ENCODE data around the gene ZBTB4.

DNA sequence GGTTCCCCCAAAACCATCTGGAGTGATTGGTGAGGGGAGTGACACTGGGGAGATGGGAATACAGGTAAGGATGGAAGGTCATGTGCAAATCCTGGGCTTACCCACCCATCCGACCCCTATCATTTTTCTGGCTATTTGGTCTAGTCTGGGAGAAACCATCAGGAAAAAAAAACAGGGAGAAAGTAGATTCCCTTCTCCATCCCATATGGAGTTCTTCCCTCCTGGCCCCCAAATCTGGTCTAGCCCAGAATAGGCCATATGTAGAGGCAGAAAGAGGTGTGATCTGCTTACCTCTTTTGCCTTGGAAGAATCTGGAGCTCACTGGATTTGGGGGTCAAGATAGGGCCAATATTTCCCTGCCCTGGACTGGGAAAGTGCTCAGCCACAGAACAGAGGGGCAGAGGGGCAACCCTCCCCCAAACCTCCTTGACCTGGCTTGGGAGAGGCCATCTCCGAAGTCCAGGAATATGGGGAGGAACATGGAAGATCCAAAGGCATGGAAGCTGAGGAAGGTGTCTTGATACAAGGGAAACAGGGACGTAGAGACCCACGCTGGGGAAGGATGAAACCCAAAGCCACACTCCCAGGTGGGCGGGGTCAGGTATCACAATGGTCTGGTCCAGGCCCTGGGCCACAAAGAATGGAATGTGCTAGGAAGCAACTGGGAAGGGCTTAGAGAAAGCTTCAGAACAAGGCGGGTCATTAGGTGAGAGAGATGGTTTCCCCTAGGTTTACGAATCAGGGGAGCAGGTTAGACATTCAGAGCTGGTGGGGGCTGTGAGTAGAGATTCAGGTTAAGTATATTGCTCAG lies 18.4 kb downstream of the ZBTB4 start:
- TF ChIP-seq, protein P1, sequence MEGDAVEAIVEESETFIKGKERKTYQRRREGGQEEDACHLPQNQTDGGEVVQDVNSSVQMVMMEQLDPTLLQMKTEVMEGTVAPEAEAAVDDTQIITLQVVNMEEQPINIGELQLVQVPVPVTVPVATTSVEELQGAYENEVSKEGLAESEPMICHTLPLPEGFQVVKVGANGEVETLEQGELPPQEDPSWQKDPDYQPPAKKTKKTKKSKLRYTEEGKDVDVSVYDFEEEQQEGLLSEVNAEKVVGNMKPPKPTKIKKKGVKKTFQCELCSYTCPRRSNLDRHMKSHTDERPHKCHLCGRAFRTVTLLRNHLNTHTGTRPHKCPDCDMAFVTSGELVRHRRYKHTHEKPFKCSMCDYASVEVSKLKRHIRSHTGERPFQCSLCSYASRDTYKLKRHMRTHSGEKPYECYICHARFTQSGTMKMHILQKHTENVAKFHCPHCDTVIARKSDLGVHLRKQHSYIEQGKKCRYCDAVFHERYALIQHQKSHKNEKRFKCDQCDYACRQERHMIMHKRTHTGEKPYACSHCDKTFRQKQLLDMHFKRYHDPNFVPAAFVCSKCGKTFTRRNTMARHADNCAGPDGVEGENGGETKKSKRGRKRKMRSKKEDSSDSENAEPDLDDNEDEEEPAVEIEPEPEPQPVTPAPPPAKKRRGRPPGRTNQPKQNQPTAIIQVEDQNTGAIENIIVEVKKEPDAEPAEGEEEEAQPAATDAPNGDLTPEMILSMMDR (IDR thresholded peaks at IDR 0.05; ENCODE audit: insufficient read depth, low read length, poor library complexity, severe bottlenecking), result no peak
- TF ChIP-seq EZH2phosphoT487 (conservative IDR thresholded peaks at IDR 0.05; ENCODE audit: low read length), result no peak

All from SU-DHL-6 (cell line).